HUES64 (cell line): ENCODE measurements around the gene CXorf51A. TPM values are rescaled to one million over a fixed set of nuclear protein-coding genes. Genes with fewer than 3 reads are reported as not detected.
"Not testable (repeated sequence)": the region's sequence is repeated elsewhere in the genome, so short reads cannot be mapped to it uniquely, and the experiment has no call there.

Experiments used
- H3K27ac ChIP-seq: 2 replicates; pipeline ENCODE4 v1.7.0; 2013; ENCODE audit warnings: low read depth, low read length, inconsistent platforms
- H3K27me3 ChIP-seq: 2 replicates; pipeline ENCODE4 v1.6.1; 2013; ENCODE audit warnings: mild to moderate bottlenecking, low read length; ENCODE audit not compliant: insufficient read depth
- H3K36me3 ChIP-seq: 2 replicates; pipeline ENCODE4 v1.6.1; 2013; ENCODE audit warnings: mild to moderate bottlenecking, low read length; ENCODE audit not compliant: insufficient read depth
- H3K4me1 ChIP-seq: 2 replicates; pipeline ENCODE4 v1.6.1; 2013; ENCODE audit warnings: mild to moderate bottlenecking, low read length, moderate library complexity; ENCODE audit not compliant: insufficient read depth
- H3K4me3 ChIP-seq: 2 replicates; pipeline ENCODE4 v1.5.1; 2013; ENCODE audit warnings: mild to moderate bottlenecking, low read length, moderate library complexity
- H3K9ac ChIP-seq: 2 replicates; pipeline ENCODE4 v1.6.1; 2013; ENCODE audit warnings: mild to moderate bottlenecking, low read depth, low read length
- H3K9me3 ChIP-seq: 2 replicates; pipeline ENCODE4 v1.6.1; 2013; ENCODE audit warnings: low read depth, low read length; ENCODE audit not compliant: insufficient read depth
- WGBS: fragments of 150-250, 120-280 bp; methylation state at CpG from one replicate; pipeline ENCODE4 v1.1.7; 2013; ENCODE audit warnings: missing lambda C conversion rate; 5-methylcytosine and 5-hydroxymethylcytosine counted together
- polyA plus RNA-seq, 2 experiments: library from polyadenylated mRNA; stranded (reverse); fragments of 50-300 nt; gene quantifications; one replicate each; pipeline ENCODE4 v1.2.3, GENCODE V29; 2013

CXorf51A gene
- polyA plus RNA-seq (2013, experiment 1 of 2), result not detected
- polyA plus RNA-seq (2013, experiment 2 of 2), result not detected

- not testable (repeated sequence) for H3K4me1 ChIP-seq, H3K9me3 ChIP-seq, H3K27me3 ChIP-seq, H3K9ac ChIP-seq, H3K36me3 ChIP-seq, H3K27ac ChIP-seq, H3K4me3 ChIP-seq
- WGBS, result no CpG with 5 or more reads among the region's 3 CpGs
These were observed at the start of gene CXorf51A for GRCh38 chrX:146814644-146815043. CXorf51A (minus strand) TSS chrX:146814744; CDS start chrX:146814723, 21 bp downstream.

- no peak overlapping the region for H3K4me3 ChIP-seq
- no peaks in the 10 kb centered on the region for H3K27me3 ChIP-seq
- H3K9me3 ChIP-seq, result peaks cover 25% of the 10 kb centered on the region
- 0% methylated on average over 1 of the region's 1 CpG for WGBS
- no peak overlapping the region for H3K9ac ChIP-seq
- no peaks in the 10 kb centered on the region for H3K4me1 ChIP-seq
- H3K27ac ChIP-seq, result no peak overlapping the region
- no peaks in the 10 kb centered on the region for H3K36me3 ChIP-seq
These were observed 49.0 kb upstream of the CXorf51A start for GRCh38 chrX:146863566-146863965.

- WGBS, result no CpG with 5 or more reads among the region's 2 CpGs
- no peaks in the 10 kb centered on the region for H3K27me3 ChIP-seq
- H3K36me3 ChIP-seq, result no peaks in the 10 kb centered on the region
- no peak overlapping the region for H3K4me3 ChIP-seq
- H3K9me3 ChIP-seq, result peaks cover 20% of the 10 kb centered on the region
- H3K27ac ChIP-seq, result no peak overlapping the region
- H3K4me1 ChIP-seq, result no peaks in the 10 kb centered on the region
- H3K9ac ChIP-seq, result no peak overlapping the region
These were observed 39.7 kb upstream of the CXorf51A start for GRCh38 chrX:146854281-146854680.

- Histone ChIP-seq H3K9ac (no peak overlapping the region), H3K27me3 (no peaks in the 10 kb centered on the region), H3K27ac (no peak overlapping the region), H3K4me3 (no peak overlapping the region), H3K36me3 (no peaks in the 10 kb centered on the region), H3K9me3 (peaks cover 32% of the 10 kb centered on the region), H3K4me1 (no peaks in the 10 kb centered on the region)
- 89% methylated on average over 4 of the region's 4 CpGs for WGBS
These were observed 17.4 kb upstream of the CXorf51A start for GRCh38 chrX:146831994-146832393.

- H3K4me1 ChIP-seq, H3K36me3 ChIP-seq, H3K9ac ChIP-seq, H3K27ac ChIP-seq, H3K27me3 ChIP-seq, H3K4me3 ChIP-seq, H3K9me3 ChIP-seq: not testable (repeated sequence)
- no CpG with 5 or more reads among the region's 3 CpGs for WGBS
These were observed 5.1 kb downstream of the CXorf51A start, which contains the start of gene CXorf51B for GRCh38 chrX:146809471-146809870. CXorf51B (plus strand) TSS chrX:146809771; CDS start chrX:146809792, 21 bp downstream.
